H9 (cell line): ENCODE measurements around the gene LILRA5. TPM values are rescaled to one million over a fixed set of nuclear protein-coding genes. Genes with fewer than 3 reads are reported as not detected.

ENCODE experiments used
- DNase-seq: peaks from one replicate; pipeline ENCODE4 v3.0.0-alpha.2; 2017
- H2AFZ ChIP-seq: one replicate; pipeline ENCODE4 v1.6.1; 2013; ENCODE audit warnings: mild to moderate bottlenecking, low read length, control low read depth, moderate library complexity
- H2AK5ac ChIP-seq: 2 replicates; pipeline ENCODE4 v1.6.1; 2013; ENCODE audit warnings: low read length, control low read depth, mixed read lengths; ENCODE audit not compliant: insufficient read length
- H2BK120ac ChIP-seq: one replicate; pipeline ENCODE4 v1.6.1; 2013; ENCODE audit warnings: low read depth, mild to moderate bottlenecking, low read length, control low read depth, inconsistent platforms; ENCODE audit not compliant: poor library complexity, severe bottlenecking
- H2BK12ac ChIP-seq: 2 replicates; pipeline ENCODE4 v1.6.1; 2013; ENCODE audit warnings: low read length, control low read depth, mixed read lengths, low read depth; ENCODE audit not compliant: insufficient read length
- H2BK15ac ChIP-seq: 2 replicates; pipeline ENCODE4 v1.6.1; 2013; ENCODE audit warnings: low read depth, low read length, control low read depth
- H2BK20ac ChIP-seq: one replicate; pipeline ENCODE4 v1.6.1; 2013; ENCODE audit warnings: low read depth, mild to moderate bottlenecking, low read length, control low read depth, inconsistent platforms; ENCODE audit not compliant: poor library complexity, severe bottlenecking
- H2BK5ac ChIP-seq: 2 replicates; pipeline ENCODE4 v1.6.1; 2013; ENCODE audit warnings: low read length, control low read depth, mixed read lengths; ENCODE audit not compliant: insufficient read length
- H3K14ac ChIP-seq: 2 replicates; pipeline ENCODE4 v1.6.1; 2013; ENCODE audit warnings: low read length, control low read depth; ENCODE audit not compliant: insufficient read depth
- H3K18ac ChIP-seq: 2 replicates; pipeline ENCODE4 v1.6.1; 2013; ENCODE audit warnings: low read depth, mild to moderate bottlenecking, mixed read lengths, low read length, control low read depth; ENCODE audit not compliant: insufficient read length
- H3K23ac ChIP-seq: 2 replicates; pipeline ENCODE4 v1.6.1; 2013; ENCODE audit warnings: low read length, control low read depth, mixed read lengths, low read depth; ENCODE audit not compliant: insufficient read length
- H3K23me2 ChIP-seq: 2 replicates; pipeline ENCODE4 v1.6.1; 2013; ENCODE audit warnings: low read depth, mild to moderate bottlenecking, mixed read lengths, low read length, control low read depth; ENCODE audit not compliant: insufficient read length, poor library complexity, severe bottlenecking
- H3K27ac ChIP-seq: 2 replicates; pipeline ENCODE4 v1.5.1; 2013; ENCODE audit warnings: low read length, control low read depth, mixed read lengths, low read depth; ENCODE audit not compliant: insufficient read length
- H3K27me3 ChIP-seq: 2 replicates; pipeline ENCODE4 v1.6.1; 2013; ENCODE audit warnings: low read length, control low read depth, inconsistent platforms; ENCODE audit not compliant: insufficient read depth
- H3K4ac ChIP-seq: 2 replicates; pipeline ENCODE4 v1.6.1; 2013; ENCODE audit warnings: low read depth, mild to moderate bottlenecking, control low read depth, inconsistent platforms, low read length, moderate library complexity
- H3K4me1 ChIP-seq: 2 replicates; pipeline ENCODE4 v1.6.1; 2013; ENCODE audit warnings: low read length, control low read depth, inconsistent platforms; ENCODE audit not compliant: insufficient read depth
- H3K4me2 ChIP-seq: 2 replicates; pipeline ENCODE4 v1.6.1; 2013; ENCODE audit warnings: low read length, control low read depth, mixed read lengths; ENCODE audit not compliant: insufficient read length, insufficient read depth
- H3K56ac ChIP-seq: 2 replicates; pipeline ENCODE4 v1.6.1; 2013; ENCODE audit warnings: low read depth, mild to moderate bottlenecking, mixed read lengths, low read length, control low read depth; ENCODE audit not compliant: insufficient read length
- H3K79me1 ChIP-seq: 2 replicates; pipeline ENCODE4 v1.6.1; 2013; ENCODE audit warnings: low read depth, mild to moderate bottlenecking, moderate library complexity, low read length, control low read depth, inconsistent platforms; ENCODE audit not compliant: insufficient read depth, poor library complexity, severe bottlenecking
- H3K79me2 ChIP-seq: 2 replicates; pipeline ENCODE4 v1.6.1; 2013; ENCODE audit warnings: low read length, control low read depth, inconsistent platforms; ENCODE audit not compliant: insufficient read depth
- H3K9ac ChIP-seq: 2 replicates; pipeline ENCODE4 v1.6.1; 2013; ENCODE audit warnings: low read length, control low read depth, mixed read lengths; ENCODE audit not compliant: insufficient read length; ENCODE audit errors: extremely low read depth
- H3K9me3 ChIP-seq: one replicate; pipeline ENCODE4 v1.6.1; 2013; ENCODE audit warnings: low read depth, low read length, inconsistent platforms; ENCODE audit not compliant: control insufficient read depth
- H3T11ph ChIP-seq: one replicate; pipeline ENCODE4 v1.6.1; 2013; ENCODE audit warnings: mild to moderate bottlenecking, low read length, control low read depth, inconsistent platforms
- H4K20me1 ChIP-seq: one replicate; pipeline ENCODE4 v1.6.1; 2013; ENCODE audit not compliant: control insufficient read depth, insufficient read length, insufficient read depth
- H4K5ac ChIP-seq: 2 replicates; pipeline ENCODE4 v1.6.1; 2013; ENCODE audit warnings: low read depth, mild to moderate bottlenecking, mixed read lengths, low read length, control low read depth; ENCODE audit not compliant: insufficient read length
- H4K8ac ChIP-seq: replicated peaks from 2 replicates; pipeline ENCODE4 v1.6.1; 2013; ENCODE audit warnings: low read length, control low read depth, mixed read lengths, low read depth; ENCODE audit not compliant: insufficient read length
- H4K91ac ChIP-seq: 2 replicates; pipeline ENCODE4 v1.6.1; 2013; ENCODE audit warnings: low read depth, mild to moderate bottlenecking, moderate library complexity, mixed read lengths, low read length, control low read depth; ENCODE audit not compliant: insufficient read length
- H3K27ac Mint-ChIP-seq, 3 experiments: 2 replicates in 2 of 3; 3 replicates in 1 of 3; pipeline ENCODE4 v1.8.0; 2020 to 2021; ENCODE audit warnings: mixed read lengths in 3 of 3, mild to moderate bottlenecking in 1 of 3, moderate library complexity in 1 of 3
- H3K27me3 Mint-ChIP-seq: 2 replicates; pipeline ENCODE4 v1.8.0; 2021; ENCODE audit warnings: low read depth, mild to moderate bottlenecking, moderate library complexity, mixed read lengths
- H3K36me3 Mint-ChIP-seq, 3 experiments: 2 replicates in 2 of 3; 3 replicates in 1 of 3; pipeline ENCODE4 v1.8.0; 2020 to 2021; ENCODE audit warnings: low read depth in 3 of 3, mixed read lengths in 3 of 3; ENCODE audit not compliant: insufficient read depth in 1 of 3
- H3K4me1 Mint-ChIP-seq, 2 experiments: 2 replicates each; pipeline ENCODE4 v1.8.0; 2020; ENCODE audit warnings: mixed read lengths in 2 of 2
- H3K4me3 Mint-ChIP-seq, 2 experiments: 2 replicates in 1 of 2; 3 replicates in 1 of 2; pipeline ENCODE4 v1.8.0; 2020 to 2021; ENCODE audit warnings: mild to moderate bottlenecking in 2 of 2, mixed read lengths in 2 of 2, moderate library complexity in 1 of 2
- H3K9me3 Mint-ChIP-seq, 2 experiments: 2 replicates in 1 of 2; 3 replicates in 1 of 2; pipeline ENCODE4 v1.8.0; 2020; ENCODE audit warnings: mild to moderate bottlenecking in 2 of 2, mixed read lengths in 2 of 2, moderate library complexity in 1 of 2
- CTCF ChIP-seq: fragments of 200-600 bp; sonication (generic); conservative IDR thresholded peaks from 3 replicates; pipeline ENCODE4 v1.8.0; 2021; ENCODE audit warnings: antibody characterized with exemption, mild to moderate bottlenecking
- WGBS: extraction: QIAGEN DNeasy Blood & Tissue Kit; methylation state at CpG from one replicate; pipeline ENCODE4 v1.1.7; 2013; ENCODE audit warnings: missing lambda C conversion rate, low lambda C conversion rate, mixed read lengths; ENCODE audit not compliant: insufficient read length; ENCODE audit errors: extremely low coverage; 5-methylcytosine and 5-hydroxymethylcytosine counted together
- total RNA-seq: library from RNA; stranded (reverse); gene quantifications from 2 replicates; pipeline ENCODE4 v1.2.1, GENCODE V29; 2021

The LILRA5 gene
- total RNA-seq, 1 experiment from 2014 or later = not detected

- Histone ChIP-seq H3K79me2 (no peaks in the 10 kb centered on the region), H3K27ac (no peak overlapping the region), H3K4me2 (no peak overlapping the region), H2BK12ac (no peak overlapping the region), H2BK15ac (no peak overlapping the region), H3K56ac (no peak overlapping the region), H3K4me1 (no peaks in the 10 kb centered on the region), H3K9me3 (no peaks in the 10 kb centered on the region), H3K18ac (no peak overlapping the region), H2BK5ac (no peak overlapping the region), H3K9ac (no peak overlapping the region), H3K27me3 (no peaks in the 10 kb centered on the region), H2BK20ac (no peak overlapping the region), H3T11ph (no peak overlapping the region), H4K20me1 (no peaks in the 10 kb centered on the region), H2BK120ac (no peak overlapping the region), H4K8ac (no peak overlapping the region), H3K23me2 (no peaks in the 10 kb centered on the region), H3K14ac (no peak overlapping the region), H2AK5ac (no peak overlapping the region), H3K23ac (no peak overlapping the region), H2AFZ (no peak overlapping the region), H3K4ac (no peak overlapping the region), H4K91ac (no peak overlapping the region), H3K79me1 (no peaks in the 10 kb centered on the region), H4K5ac (no peak overlapping the region)
- DNase-seq = no peak
- H3K27me3 Mint-ChIP-seq = peaks cover 41% of the 10 kb centered on the region
- no CpG with 5 or more reads among the region's 7 CpGs for WGBS
- H3K27ac Mint-ChIP-seq = no peak overlapping the region
- H3K9me3 Mint-ChIP-seq = peaks cover 0 to 54% of the 10 kb centered on the region in 2 experiments; a peak in 3 of 5 replicates
- H3K4me3 Mint-ChIP-seq = no peak overlapping the region
- H3K4me1 Mint-ChIP-seq = 0 out of 4 replicates have a peak, but pooled peaks cover 0 to under 1% of the 10 kb centered on the region in 2 experiments
- TF ChIP-seq CTCF = no peak
- H3K36me3 Mint-ChIP-seq = no peaks in the 10 kb centered on the region
Observed at GRCh38 chr19:54352041-54352440, 39.1 kb upstream of the LILRA5 start.
